Bronchial epithelial cell (primary cell): ENCODE data around the gene ITGAV. TPM values are rescaled to one million over a fixed set of nuclear protein-coding genes. Genes with fewer than 3 reads are reported as not detected.

ENCODE experiments used
- DNase-seq: peaks from one replicate; pipeline ENCODE4 v3.0.0-alpha.2; 2010; ENCODE audit warnings: low read depth
- FAIRE-seq: peaks from 2 replicates; lab custom pipeline; 2011; peaks lifted over from hg19 to GRCh38; lab: Jason Lieb, UNC
- H3K27me3 ChIP-seq: 2 replicates; pipeline ENCODE4 v1.5.1; 2011; ENCODE audit warnings: low read length; ENCODE audit not compliant: control insufficient read depth, insufficient read depth
- H3K36me3 ChIP-seq: 2 replicates; pipeline ENCODE4 v1.5.1; 2011; ENCODE audit warnings: low read length; ENCODE audit not compliant: control insufficient read depth, insufficient read depth
- H3K4me3 ChIP-seq: 2 replicates; pipeline ENCODE4 v1.5.1; 2011; ENCODE audit warnings: mild to moderate bottlenecking, low read depth, low read length, control low read depth
- CTCF ChIP-seq: IDR thresholded peaks from 2 replicates; pipeline ENCODE4 v1.5.1; 2011; ENCODE audit warnings: mild to moderate bottlenecking, moderate library complexity, low read length, control low read depth, inconsistent platforms; ENCODE audit not compliant: insufficient read depth, severe bottlenecking
- total RNA-seq: library from RNA; depleted of rRNA; stranded (reverse); fragments of >200 nt; gene quantifications from 2 replicates; pipeline ENCODE4 v1.2.1, GENCODE V29; 2014

The ITGAV gene
- total RNA-seq, 1 donor from 2014 or later: 76.9 TPM

GRCh38 chr2:186590759-186591505 lies 1.1 kb downstream of the ITGAV start:
- TF ChIP-seq CTCF: no peak
- DNase-seq (peak; percentile 79), FAIRE-seq (no peak)
- H3K36me3 ChIP-seq: no peaks in the 10 kb centered on the region
- peak overlapping the region; percentile 82 for H3K4me3 ChIP-seq
- no peaks in the 10 kb centered on the region for H3K27me3 ChIP-seq

- no peak for TF ChIP-seq CTCF
- Histone ChIP-seq H3K27me3 (no peaks in the 10 kb centered on the region), H3K4me3 (peak overlapping the region; percentile 82), H3K36me3 (no peaks in the 10 kb centered on the region)
- no peak for DNase-seq
- FAIRE-seq: no peak
Measured at GRCh38 chr2:186591506-186591890, 1.6 kb downstream of the ITGAV start.

- Histone ChIP-seq H3K4me3 (no peak overlapping the region), H3K27me3 (no peaks in the 10 kb centered on the region), H3K36me3 (no peaks in the 10 kb centered on the region)
- DNase-seq (peak; percentile 75), FAIRE-seq (no peak)
- no peak for TF ChIP-seq CTCF
Measured at GRCh38 chr2:186592137-186592875, 2.5 kb downstream of the ITGAV start.

GRCh38 chr2:186593523-186593922 lies 3.7 kb downstream of the ITGAV start:
- DNase-seq: no peak
- FAIRE-seq: no peak
- H3K4me3 ChIP-seq: no peak overlapping the region
- H3K27me3 ChIP-seq: no peaks in the 10 kb centered on the region
- no peaks in the 10 kb centered on the region for H3K36me3 ChIP-seq
- TF ChIP-seq CTCF: no peak

GRCh38 chr2:186594001-186594722 lies 4.3 kb downstream of the ITGAV start:
- no peak for TF ChIP-seq CTCF
- Histone ChIP-seq H3K36me3 (no peaks in the 10 kb centered on the region), H3K4me3 (no peak overlapping the region), H3K27me3 (no peaks in the 10 kb centered on the region)
- FAIRE-seq (no peak), DNase-seq (no peak)
